DOHH2 (cell line): ENCODE data around the gene FSD1L.

ENCODE experiments used
- CTCF ChIP-seq: fragments of 200-600 bp; sonication (generic); IDR thresholded peaks from one replicate; pipeline ENCODE4 v1.5.1; 2014; ENCODE audit warnings: antibody characterized with exemption, mild to moderate bottlenecking, low read depth, low read length; ENCODE audit not compliant: poor library complexity, severe bottlenecking
- EZH2phosphoT487 ChIP-seq: fragments of 200-600 bp; sonication (generic); IDR thresholded peaks from 2 replicates; pipeline ENCODE4 v1.6.1; 2017; ENCODE audit warnings: borderline replicate concordance, mild to moderate bottlenecking, antibody characterized with exemption, low read length, moderate library complexity, mixed read lengths

- no peak for TF ChIP-seq CTCF
- no peak for TF ChIP-seq EZH2phosphoT487
These were observed 46.2 kb upstream of the FSD1L start for GRCh38 chr9:105401651-105402050.
